GM21447 (cell line): Measurements from ENCODE around the gene LPAR1.
"Not testable (repeated sequence)": the region's sequence is repeated elsewhere in the genome, so short reads cannot be mapped to it uniquely, and the experiment has no call there.

Source experiments
- ATAC-seq: cut with Tn5 transposase; IDR thresholded peaks from one replicate; pipeline ENCODE4 v1.9.1; 2021; ENCODE audit not compliant: unreplicated experiment

Gene LPAR1

GRCh38 chr9:110890416-110890815 is 147.9 kb downstream of the LPAR1 start:
- no peak for ATAC-seq

GRCh38 chr9:110887276-110887675 is 151.0 kb downstream of the LPAR1 start:
- no peak for ATAC-seq

GRCh38 chr9:110886832-110887231 is 151.4 kb downstream of the LPAR1 start:
- no peak for ATAC-seq

GRCh38 chr9:110880189-110880588 is 158.1 kb downstream of the LPAR1 start:
- no peak for ATAC-seq

- ATAC-seq: no peak
Measured at GRCh38 chr9:110877374-110877773, 160.9 kb downstream of the LPAR1 start.

GRCh38 chr9:110876929-110877328 is 161.3 kb downstream of the LPAR1 start:
- no peak for ATAC-seq

- peak; percentile 93 for ATAC-seq
Measured at GRCh38 chr9:110874963-110875674, 163.2 kb downstream of the LPAR1 start.

- ATAC-seq: no peak
Measured at GRCh38 chr9:110872920-110873319, 165.3 kb downstream of the LPAR1 start.

- ATAC-seq: no peak
Measured at GRCh38 chr9:110871736-110872135, 166.5 kb downstream of the LPAR1 start.

- no peak for ATAC-seq
Measured at GRCh38 chr9:110869931-110870330, 168.3 kb downstream of the LPAR1 start.

- ATAC-seq: no peak
Measured at GRCh38 chr9:110864011-110864410, 174.3 kb downstream of the LPAR1 start.

GRCh38 chr9:110861370-110862110 is 176.7 kb downstream of the LPAR1 start:
- not testable (repeated sequence) for ATAC-seq

- no peak for ATAC-seq
Measured at GRCh38 chr9:110856772-110857171, 181.5 kb downstream of the LPAR1 start.

GRCh38 chr9:110850401-110851135 is 187.7 kb downstream of the LPAR1 start:
- no peak for ATAC-seq

GRCh38 chr9:110847671-110848070 is 190.6 kb downstream of the LPAR1 start:
- no peak for ATAC-seq

GRCh38 chr9:110846215-110846614 is 192.1 kb downstream of the LPAR1 start:
- no peak for ATAC-seq

- no peak for ATAC-seq
Measured at GRCh38 chr9:110844121-110844520, 194.1 kb downstream of the LPAR1 start.

- ATAC-seq: no peak
Measured at GRCh38 chr9:110842986-110843385, 195.3 kb downstream of the LPAR1 start.

- ATAC-seq: no peak
Measured at GRCh38 chr9:110842169-110842568, 196.1 kb downstream of the LPAR1 start.

- peak; percentile 73 for ATAC-seq
Measured at GRCh38 chr9:110837401-110838005, 200.8 kb downstream of the LPAR1 start.

GRCh38 chr9:110835859-110836271 is 202.4 kb downstream of the LPAR1 start:
- no peak for ATAC-seq
